Thoracic aorta (tissue), 2 donors: ENCODE results near the gene KAZN. TPM values are rescaled to one million over a fixed set of nuclear protein-coding genes. Genes with fewer than 3 reads are reported as not detected.
A peak's percentile ranks its signal among the peaks of the same experiment; 100 is the strongest.

ENCODE experiments used
- ATAC-seq: fragments of 150-250 bp; one replicate; pipeline ENCODE4 v1.8.0; 2017; ENCODE audit warnings: low read depth; ENCODE audit not compliant: insufficient number of reproducible peaks, low FRiP score
- DNase-seq: peaks from one replicate; pipeline ENCODE4 v3.0.0-alpha.2; 2020; ENCODE audit warnings: low spot score
- H3K27ac ChIP-seq, 2 donors: fragments of 200-600 bp; sonication (generic); 1 replicate in 1 of 2; 2 replicates in 1 of 2; pipeline ENCODE4 v1.5.1; 2016; ENCODE audit warnings: mild to moderate bottlenecking in 2 of 2, moderate library complexity in 2 of 2
- H3K27me3 ChIP-seq: fragments of 200-600 bp; sonication (generic); replicated peaks from 2 replicates; pipeline ENCODE4 v1.6.0; 2016; ENCODE audit warnings: mild to moderate bottlenecking; ENCODE audit not compliant: insufficient read depth
- H3K36me3 ChIP-seq: fragments of 200-600 bp; sonication (generic); one replicate; pipeline ENCODE4 v1.5.1; 2016
- H3K4me1 ChIP-seq, 2 donors: fragments of 200-600 bp; sonication (generic); 1 replicate in 1 of 2; 2 replicates in 1 of 2; pipeline versions ENCODE4 v1.5.1 to v1.6.0; 2016; ENCODE audit warnings: low read depth in 2 of 2, mild to moderate bottlenecking in 1 of 2; ENCODE audit not compliant: control insufficient read depth in 1 of 2
- H3K4me3 ChIP-seq: fragments of 200-600 bp; sonication (generic); 2 replicates; pipeline ENCODE4 v1.5.1; 2016; ENCODE audit warnings: mild to moderate bottlenecking
- H3K9me3 ChIP-seq: fragments of 200-600 bp; sonication (generic); 2 replicates; pipeline ENCODE4 v1.5.1; 2016
- total RNA-seq, 2 donors: library from RNA; depleted of rRNA; stranded (reverse); fragments of >200 nt; gene quantifications; one replicate each; pipeline versions ENCODE4 v1.1.0 to v1.2.3, GENCODE V29; 2016
- TF ChIP-seq, protein P1 (sequence below): fragments of 200-600 bp; sonication (generic); IDR thresholded peaks from one replicate; pipeline ENCODE4 v1.5.1; 2019; ENCODE audit warnings: antibody characterized with exemption

Gene KAZN
- total RNA-seq, 2 donors from 2014 or later = 17.4 to 30.3 TPM

DNA sequence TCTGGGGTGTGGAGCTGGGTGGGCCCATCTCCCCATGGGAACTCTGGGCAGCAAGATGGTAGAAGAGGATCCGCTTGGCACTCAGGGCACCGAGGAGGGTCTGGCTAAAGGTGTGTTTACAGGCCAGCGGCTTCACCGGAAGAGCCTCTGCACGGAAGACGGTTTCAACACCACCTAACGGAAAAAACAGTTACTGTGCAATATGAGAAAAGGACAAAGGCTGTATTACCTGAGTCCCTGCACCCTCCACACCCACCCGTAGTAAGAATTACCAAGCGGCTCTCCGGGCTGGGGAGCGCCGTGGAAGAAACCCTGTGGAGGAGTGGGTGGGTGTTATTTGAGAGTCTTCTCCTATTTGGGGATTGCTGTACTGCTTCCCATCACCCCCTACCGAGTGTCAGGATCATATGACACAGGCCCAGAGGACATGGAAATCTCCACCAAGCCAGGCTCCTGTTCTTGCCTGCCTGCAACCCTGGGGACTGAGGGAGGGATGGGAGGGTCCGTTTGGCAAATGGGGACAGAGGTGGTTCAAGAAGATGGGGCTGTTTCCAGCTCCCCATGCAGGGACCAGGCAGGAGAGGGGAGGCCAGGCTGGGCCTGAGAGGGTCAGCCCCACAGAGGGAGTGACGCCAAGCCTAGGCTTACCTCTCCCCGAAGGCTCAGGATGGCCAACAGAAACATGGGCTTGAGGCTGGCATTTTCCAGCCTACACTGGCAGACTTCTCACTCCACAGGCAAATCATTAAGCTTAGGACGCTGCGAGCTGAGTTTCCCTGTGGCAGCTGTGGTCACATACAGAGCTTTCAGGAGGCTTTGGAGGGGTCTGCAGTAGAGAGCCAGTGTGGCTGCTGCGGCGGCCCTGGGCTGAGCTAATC is 351.6 kb downstream of the KAZN start:
- H3K27me3 ChIP-seq = no peaks in the 10 kb centered on the region
- H3K4me1 ChIP-seq = peaks cover 38 to 49% of the 10 kb centered on the region in 2 donors
- no peak for DNase-seq
- H3K4me3 ChIP-seq = no peak overlapping the region
- TF ChIP-seq, protein P1, sequence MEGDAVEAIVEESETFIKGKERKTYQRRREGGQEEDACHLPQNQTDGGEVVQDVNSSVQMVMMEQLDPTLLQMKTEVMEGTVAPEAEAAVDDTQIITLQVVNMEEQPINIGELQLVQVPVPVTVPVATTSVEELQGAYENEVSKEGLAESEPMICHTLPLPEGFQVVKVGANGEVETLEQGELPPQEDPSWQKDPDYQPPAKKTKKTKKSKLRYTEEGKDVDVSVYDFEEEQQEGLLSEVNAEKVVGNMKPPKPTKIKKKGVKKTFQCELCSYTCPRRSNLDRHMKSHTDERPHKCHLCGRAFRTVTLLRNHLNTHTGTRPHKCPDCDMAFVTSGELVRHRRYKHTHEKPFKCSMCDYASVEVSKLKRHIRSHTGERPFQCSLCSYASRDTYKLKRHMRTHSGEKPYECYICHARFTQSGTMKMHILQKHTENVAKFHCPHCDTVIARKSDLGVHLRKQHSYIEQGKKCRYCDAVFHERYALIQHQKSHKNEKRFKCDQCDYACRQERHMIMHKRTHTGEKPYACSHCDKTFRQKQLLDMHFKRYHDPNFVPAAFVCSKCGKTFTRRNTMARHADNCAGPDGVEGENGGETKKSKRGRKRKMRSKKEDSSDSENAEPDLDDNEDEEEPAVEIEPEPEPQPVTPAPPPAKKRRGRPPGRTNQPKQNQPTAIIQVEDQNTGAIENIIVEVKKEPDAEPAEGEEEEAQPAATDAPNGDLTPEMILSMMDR = no peak
- H3K27ac ChIP-seq = peak overlapping the region; percentile 60 to 91
- ATAC-seq = no peak
- no peaks in the 10 kb centered on the region for H3K36me3 ChIP-seq
- no peaks in the 10 kb centered on the region for H3K9me3 ChIP-seq

DNA sequence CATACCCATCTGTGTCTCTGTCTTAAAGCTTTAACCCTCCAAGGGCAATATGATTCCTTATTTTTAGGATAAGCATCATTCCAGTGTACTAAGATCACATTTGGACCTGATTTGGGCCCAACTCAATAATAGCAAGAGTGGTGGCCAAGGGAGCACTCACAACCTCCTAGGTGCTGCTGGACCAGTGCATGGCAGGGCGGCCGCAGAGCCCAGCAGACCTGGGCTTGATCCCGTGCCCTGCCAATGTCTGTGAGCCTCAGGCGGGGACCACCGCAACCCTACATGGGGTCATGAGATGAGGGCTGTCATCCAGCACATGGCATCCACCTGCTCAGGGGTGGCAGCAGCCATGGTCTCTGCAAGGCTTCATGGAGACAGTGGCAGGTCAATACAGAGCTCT is 353.3 kb downstream of the KAZN start:
- Histone ChIP-seq H3K27me3 (no peaks in the 10 kb centered on the region), H3K36me3 (no peaks in the 10 kb centered on the region), H3K9me3 (no peaks in the 10 kb centered on the region), H3K4me3 (no peak overlapping the region), H3K4me1 (peaks cover 25 to 34% of the 10 kb centered on the region in 2 donors), H3K27ac (no peak overlapping the region)
- DNase-seq (no peak), ATAC-seq (no peak)
- TF ChIP-seq, protein P1 = no peak

DNA sequence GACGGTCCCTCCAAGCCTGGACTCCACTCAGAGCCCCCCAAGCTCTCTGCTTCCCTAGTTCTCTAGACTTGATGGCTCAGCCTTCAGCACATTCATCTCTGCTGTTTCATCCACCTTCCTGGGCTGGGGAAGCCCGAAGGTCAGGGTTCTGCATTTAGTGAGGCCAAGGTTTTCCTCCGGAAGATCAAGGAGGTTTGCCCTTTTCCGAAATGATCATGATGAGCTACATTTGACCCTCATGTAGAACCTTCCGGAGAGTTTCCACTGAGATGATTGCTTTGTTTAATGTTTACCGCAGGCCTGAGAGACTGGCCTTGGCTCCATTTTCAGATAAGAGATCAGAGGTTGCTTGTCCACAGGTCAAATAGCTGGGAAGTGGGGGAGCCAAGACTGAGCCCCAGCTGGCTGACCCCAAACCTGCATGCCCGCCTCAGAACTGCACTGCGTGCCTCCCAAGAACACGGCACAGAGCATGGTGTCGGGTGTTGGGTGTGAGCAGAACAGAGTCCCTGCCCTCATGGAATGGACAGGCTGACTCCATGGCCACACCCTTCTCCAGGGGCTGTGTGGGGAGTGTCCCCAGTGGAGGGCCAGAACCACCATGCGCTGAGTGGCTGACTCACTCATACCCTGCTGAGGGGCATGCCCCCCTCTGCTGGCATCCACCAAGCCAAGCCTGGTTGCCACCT is 354.3 kb downstream of the KAZN start:
- no peak overlapping the region for H3K27ac ChIP-seq
- no peak for DNase-seq
- H3K9me3 ChIP-seq = no peaks in the 10 kb centered on the region

DNA sequence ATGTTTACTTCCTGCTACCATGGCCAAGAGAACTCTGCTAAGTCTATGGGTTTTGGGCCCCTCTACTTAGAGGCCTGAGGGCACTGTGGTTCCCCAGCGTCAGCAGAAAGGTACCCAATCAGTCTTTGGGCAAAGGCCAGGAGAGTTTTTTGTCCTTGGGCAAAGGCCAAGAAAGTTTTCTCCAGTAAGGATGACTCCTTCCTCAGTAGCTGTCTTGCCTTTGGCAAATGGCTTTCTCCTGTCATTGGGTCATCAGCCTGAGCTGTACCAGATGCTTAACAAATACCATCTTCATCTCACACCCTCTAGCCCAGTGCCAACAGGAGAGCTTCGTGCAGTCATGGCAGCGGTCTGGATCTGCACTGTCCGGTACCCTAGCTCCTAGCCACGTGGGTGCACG is 355.7 kb downstream of the KAZN start:
- Histone ChIP-seq H3K4me3 (no peak overlapping the region), H3K36me3 (no peaks in the 10 kb centered on the region), H3K4me1 (peaks cover 17 to 20% of the 10 kb centered on the region in 2 donors), H3K27ac (no peak overlapping the region), H3K9me3 (no peaks in the 10 kb centered on the region), H3K27me3 (no peaks in the 10 kb centered on the region)
- ATAC-seq (no peak), DNase-seq (no peak)
- TF ChIP-seq, protein P1 = no peak

More for the DNA sequence above, 354.3 kb downstream of the KAZN start:
- no peak for ATAC-seq
- Histone ChIP-seq H3K36me3 (no peaks in the 10 kb centered on the region), H3K27me3 (no peaks in the 10 kb centered on the region), H3K4me3 (no peak overlapping the region), H3K4me1 (peaks cover 17 to 24% of the 10 kb centered on the region in 2 donors)
- TF ChIP-seq, protein P1 = no peak

DNA sequence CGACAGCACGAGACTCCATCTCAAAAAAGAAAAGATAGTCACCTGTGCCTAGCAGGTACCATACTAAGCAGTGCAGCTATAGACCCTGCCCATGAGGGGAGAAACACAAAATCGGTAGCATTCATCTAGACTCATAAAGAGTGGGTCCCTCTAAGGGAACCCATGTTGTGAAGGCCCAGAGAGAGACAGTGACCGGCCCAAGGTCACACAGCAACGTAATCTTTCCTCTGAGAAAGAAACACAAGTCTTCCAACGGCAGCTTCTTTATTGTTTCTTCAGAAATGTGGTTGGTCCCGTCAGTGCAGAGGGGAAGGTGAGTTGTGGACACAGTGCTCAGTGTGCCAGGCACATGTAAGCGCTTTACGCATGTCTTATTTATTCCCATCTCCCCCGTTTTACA is 356.4 kb downstream of the KAZN start:
- no peak overlapping the region for H3K27ac ChIP-seq
- no peak for DNase-seq

More for the DNA sequence above, 356.4 kb downstream of the KAZN start:
- Histone ChIP-seq H3K36me3 (no peaks in the 10 kb centered on the region), H3K27me3 (no peaks in the 10 kb centered on the region), H3K4me3 (no peak overlapping the region), H3K4me1 (peaks cover 12 to 13% of the 10 kb centered on the region in 2 donors), H3K9me3 (no peaks in the 10 kb centered on the region)
- TF ChIP-seq, protein P1 = no peak
- no peak for ATAC-seq
